Lower lobe of right lung (tissue), 2 donors: ENCODE results near the gene NME7. TPM values are rescaled to one million over a fixed set of nuclear protein-coding genes. Genes with fewer than 3 reads are reported as not detected.
"Not testable (repeated sequence)": the region's sequence is repeated elsewhere in the genome, so short reads cannot be mapped to it uniquely, and the experiment has no call there.

ENCODE experiments used
- ATAC-seq, 2 donors: fragments of 200-7000 bp; cut with Tn5 transposase; one replicate each; pipeline ENCODE4 v1.9.1; 2020 to 2022; ENCODE audit warnings: mild to moderate bottlenecking in 2 of 2, moderate library complexity in 2 of 2
- DNase-seq: peaks from one replicate; pipeline ENCODE4 v3.0.0-alpha.2; 2020
- H3K27ac ChIP-seq: fragments of 200-600 bp; one replicate; pipeline ENCODE4 v1.8.0; 2022
- H3K27me3 ChIP-seq: fragments of 200-600 bp; one replicate; pipeline ENCODE4 v1.8.0; 2022; ENCODE audit warnings: low read depth
- H3K36me3 ChIP-seq: fragments of 200-600 bp; one replicate; pipeline ENCODE4 v1.8.0; 2022; ENCODE audit warnings: mild to moderate bottlenecking
- H3K4me1 ChIP-seq: fragments of 200-600 bp; one replicate; pipeline ENCODE4 v1.8.0; 2022
- H3K4me3 ChIP-seq: fragments of 200-600 bp; one replicate; pipeline ENCODE4 v1.8.0; 2022; ENCODE audit warnings: mild to moderate bottlenecking
- H3K9me3 ChIP-seq: fragments of 200-600 bp; one replicate; pipeline ENCODE4 v1.8.0; 2022
- CTCF ChIP-seq: fragments of 200-600 bp; IDR thresholded peaks from one replicate; pipeline ENCODE4 v1.8.0; 2022; ENCODE audit warnings: antibody characterized with exemption, mild to moderate bottlenecking
- intact Hi-C: fragments of 100-400 bp; cut with DNase I; formaldehyde crosslinking; loops from one replicate; pipeline ENCODE4 v1.11.0; 2022
- total RNA-seq: library from RNA; stranded (reverse); fragmentation: NEBNext Ultra II Directional; extraction: Animal tissue kit (Norgen Biotek cat#: 25700); gene quantifications from one replicate; pipeline ENCODE4 v1.2.1, GENCODE V29; 2021
- donor health status: DM: no; HTN: yes; CAD: no; lungs with severe emphysema.

The NME7 gene
- total RNA-seq, 1 donor from 2014 or later, result 17.3 TPM

DNA sequence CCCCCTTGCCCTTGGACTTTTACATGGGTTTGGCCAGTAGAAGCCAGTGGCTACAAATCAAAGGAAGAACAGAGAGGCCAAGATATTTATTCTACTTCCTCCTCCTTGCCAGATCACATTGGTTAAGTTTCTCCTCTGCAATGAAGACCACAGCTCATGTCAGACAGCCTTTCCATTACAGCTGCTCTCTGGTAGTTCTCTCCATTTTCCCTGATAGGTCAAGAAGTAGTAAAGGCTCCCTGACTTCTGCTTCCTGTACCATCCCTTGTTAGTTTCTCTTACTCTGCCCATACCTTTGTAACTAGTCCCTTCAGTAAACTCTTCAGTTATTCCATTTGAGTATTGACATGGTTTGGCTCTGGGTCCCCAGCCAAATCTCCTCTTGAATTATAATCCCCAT is 27.8 kb downstream of the NME7 start:
- H3K36me3 ChIP-seq, result no peaks in the 10 kb centered on the region
- TF ChIP-seq CTCF, result no peak
- H3K4me1 ChIP-seq, result no peaks in the 10 kb centered on the region
- intact Hi-C loops, result no loop called here
- H3K27me3 ChIP-seq, result no peaks in the 10 kb centered on the region
- no peaks in the 10 kb centered on the region for H3K9me3 ChIP-seq
- DNase-seq (no peak), ATAC-seq (no peak)
- no peak overlapping the region for H3K27ac ChIP-seq
- H3K4me3 ChIP-seq, result no peak overlapping the region

DNA sequence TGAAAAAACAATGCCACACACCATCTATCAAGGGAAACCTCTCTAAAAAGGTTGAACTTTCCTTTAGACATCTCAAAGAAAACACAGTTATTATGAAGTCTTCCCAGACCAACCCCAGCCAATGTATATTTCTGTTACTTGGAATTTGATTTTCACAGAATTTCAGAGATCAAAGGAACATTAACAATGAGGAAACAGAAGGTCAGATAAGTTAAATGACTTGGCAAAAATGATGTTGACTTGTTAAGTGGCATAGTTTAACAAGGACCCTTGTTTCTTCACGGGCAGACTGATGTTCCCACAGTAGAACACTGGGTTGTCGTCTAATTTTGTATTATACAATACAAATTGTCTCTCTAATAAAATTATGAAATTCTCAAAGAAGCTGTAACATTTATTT is 29.0 kb downstream of the NME7 start:
- Histone ChIP-seq H3K4me1 (no peaks in the 10 kb centered on the region), H3K9me3 (no peaks in the 10 kb centered on the region), H3K4me3 (no peak overlapping the region), H3K27me3 (no peaks in the 10 kb centered on the region), H3K27ac (no peak overlapping the region), H3K36me3 (no peaks in the 10 kb centered on the region)
- DNase-seq (no peak), ATAC-seq (no peak)
- intact Hi-C loops, result no loop called here
- no peak for TF ChIP-seq CTCF

- H3K4me3 ChIP-seq, intact Hi-C loops, ATAC-seq, H3K27me3 ChIP-seq, H3K4me1 ChIP-seq, H3K36me3 ChIP-seq, H3K9me3 ChIP-seq, DNase-seq, H3K27ac ChIP-seq: not testable (repeated sequence)
Measured at GRCh38 chr1:169336947-169337715, 30.5 kb downstream of the NME7 start.

DNA sequence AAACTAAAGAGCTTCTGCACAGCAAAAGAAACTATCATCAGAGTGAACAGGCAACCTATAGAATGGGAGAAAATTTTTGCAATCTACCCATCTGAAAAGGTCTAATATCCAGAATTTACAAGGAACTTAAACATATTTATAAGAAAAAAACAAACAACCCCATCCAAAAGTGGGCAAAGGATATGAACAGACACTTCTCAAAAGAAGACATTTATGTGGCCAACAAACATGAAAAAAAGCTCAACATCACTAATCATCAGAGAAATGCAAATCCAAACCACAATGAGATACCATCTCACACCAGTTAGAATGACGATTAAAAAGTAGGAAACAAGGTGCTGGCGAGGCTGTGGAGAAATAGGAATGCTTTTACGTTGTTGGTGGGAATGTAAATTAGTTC is 32.9 kb downstream of the NME7 start:
- H3K36me3 ChIP-seq, H3K27me3 ChIP-seq, H3K27ac ChIP-seq, H3K4me1 ChIP-seq, ATAC-seq, H3K4me3 ChIP-seq, intact Hi-C loops, DNase-seq: not testable (repeated sequence)
- H3K9me3 ChIP-seq, result peaks cover 11% of the 10 kb centered on the region

DNA sequence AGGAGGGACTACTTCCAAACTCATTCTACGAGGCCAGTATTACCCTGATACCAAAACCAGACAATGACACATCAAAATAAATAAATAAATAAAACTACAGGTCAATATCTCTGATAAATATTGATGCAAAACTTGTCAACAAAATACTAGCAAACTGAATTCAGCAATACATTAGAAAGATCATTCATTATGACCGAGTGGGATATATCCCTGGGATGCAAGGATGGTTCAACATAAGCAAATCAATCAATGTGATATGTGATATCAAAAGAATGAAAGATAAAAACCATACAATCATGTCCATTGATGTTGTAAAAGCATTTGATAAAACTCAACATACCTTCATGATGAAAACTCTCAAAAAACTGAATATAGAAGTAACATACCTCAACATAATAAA is 36.7 kb downstream of the NME7 start:
- Histone ChIP-seq H3K9me3 (peaks cover 13% of the 10 kb centered on the region), H3K4me3 (no peak overlapping the region), H3K4me1 (peaks cover 5% of the 10 kb centered on the region), H3K27me3 (no peaks in the 10 kb centered on the region), H3K36me3 (no peaks in the 10 kb centered on the region), H3K27ac (no peak overlapping the region)
- no peak for TF ChIP-seq CTCF
- no peak for DNase-seq
- ATAC-seq, result no peak
- intact Hi-C loops, result no loop called here

DNA sequence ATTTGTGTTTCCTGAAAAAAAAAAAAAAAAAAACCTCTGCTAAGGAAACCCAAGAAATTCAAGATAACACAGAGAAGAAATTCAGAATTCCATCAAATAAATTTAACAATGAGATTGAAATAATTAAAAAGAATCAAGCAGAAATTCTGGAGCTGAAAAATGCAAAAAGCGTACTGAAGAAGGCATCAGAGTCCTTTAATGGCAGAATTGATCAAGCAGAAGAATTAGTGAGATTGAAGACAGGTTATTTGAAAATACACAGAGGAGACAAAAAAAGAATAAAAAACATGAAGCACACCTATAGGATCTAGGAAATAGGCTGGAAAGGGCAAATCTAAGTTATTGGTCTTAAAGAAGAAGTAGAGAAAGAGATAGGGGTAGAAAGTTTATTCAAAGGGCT is 38.2 kb downstream of the NME7 start:
- ATAC-seq, result no peak

More for the DNA sequence above, 38.2 kb downstream of the NME7 start:
- Histone ChIP-seq H3K27ac (no peak overlapping the region), H3K4me3 (no peak overlapping the region), H3K36me3 (no peaks in the 10 kb centered on the region), H3K4me1 (peaks cover 5% of the 10 kb centered on the region), H3K9me3 (peaks cover 13% of the 10 kb centered on the region), H3K27me3 (no peaks in the 10 kb centered on the region)
- intact Hi-C loops, result no loop called here
- no peak for TF ChIP-seq CTCF
- DNase-seq, result no peak
